ENCODE results near the gene MICAL3. TPM values are rescaled to one million over a fixed set of nuclear protein-coding genes. Genes with fewer than 3 reads are reported as not detected.

MICAL3 gene
- total and polyA plus RNA-seq, 2 of the 8 experiments (the other 6 are each of a cell fraction or from before 2014, with no cell fraction given): 8.3 to 41.8 TPM

- TF ChIP-seq SUZ12 (IDR thresholded peaks at IDR 0.05; ENCODE audit: low read length): no peak
- no peak for TF ChIP-seq JUN (IDR thresholded peaks at IDR 0.05; ENCODE audit: low read depth, low read length)
- TF ChIP-seq CREB1 (IDR thresholded peaks at IDR 0.05): no peak
- no peak for TF ChIP-seq SP1 (IDR thresholded peaks at IDR 0.05; ENCODE audit: low read depth, low read length)
- TF ChIP-seq CBX5 (IDR thresholded peaks at IDR 0.05; ENCODE audit: low read depth, low read length): no peak
- no peak for TF ChIP-seq SIX5 (IDR thresholded peaks at IDR 0.05; ENCODE audit: low read depth, low read length)
- no peak for TF ChIP-seq RBBP5 (IDR thresholded peaks at IDR 0.05; ENCODE audit: borderline replicate concordance, low read depth, low read length)
- no peak for TF ChIP-seq NRF1 (IDR thresholded peaks at IDR 0.05; ENCODE audit: low read depth, low read length)
- TF ChIP-seq TBP (IDR thresholded peaks at IDR 0.05; ENCODE audit: low read depth, low read length): no peak
These were observed 42.8 kb upstream of the MICAL3 start (continued) for GRCh38 chr22:18067121-18067520.
